IgD-negative memory B cell (primary cell): ENCODE data around the gene HINT3. TPM values are rescaled to one million over a fixed set of nuclear protein-coding genes. Genes with fewer than 3 reads are reported as not detected.
"Not testable (repeated sequence)": the region's sequence is repeated elsewhere in the genome, so short reads cannot be mapped to it uniquely, and the experiment has no call there.

Experiments
- H3K27ac Mint-ChIP-seq, 3 donors: one replicate each; pipeline ENCODE4 v1.8.0; 2020 to 2022; ENCODE audit warnings: mild to moderate bottlenecking in 3 of 3, mixed read lengths in 3 of 3, moderate library complexity in 1 of 3
- H3K27me3 Mint-ChIP-seq: one replicate; pipeline ENCODE4 v1.8.0; 2021; ENCODE audit warnings: mixed read lengths
- H3K36me3 Mint-ChIP-seq: one replicate; pipeline ENCODE4 v1.8.0; 2020; ENCODE audit warnings: mild to moderate bottlenecking, mixed read lengths
- H3K4me1 Mint-ChIP-seq, 3 donors: one replicate each; pipeline ENCODE4 v1.8.0; 2020 to 2022; ENCODE audit warnings: mixed read lengths in 3 of 3, mild to moderate bottlenecking in 1 of 3
- H3K4me3 Mint-ChIP-seq, 4 donors: one replicate each; pipeline ENCODE4 v1.8.0; 2020 to 2022; ENCODE audit warnings: mild to moderate bottlenecking in 4 of 4, mixed read lengths in 4 of 4, moderate library complexity in 3 of 4
- H3K9me3 Mint-ChIP-seq, 3 donors: one replicate each; pipeline ENCODE4 v1.8.0; 2020 to 2021; ENCODE audit warnings: mixed read lengths in 3 of 3, mild to moderate bottlenecking in 1 of 3
- polyA plus RNA-seq: library from polyadenylated mRNA; unstranded; fragments of 300-500 nt; fragmentation: Illumina TruSeq; gene quantifications from one replicate; pipeline ENCODE4 v1.2.3, GENCODE V29; 2021

The HINT3 gene
- polyA plus RNA-seq, result 13.3 TPM

GRCh38 chr6:125956506-125957390, at the start of gene HINT3:
TSS of gene HINT3 (plus strand) at chr6:125956770. CDS start at chr6:125956978, 208 bp downstream.
- H3K27ac Mint-ChIP-seq, result no peak within 1 kb of the TSS
- H3K4me3 Mint-ChIP-seq, result no peak within 1 kb of the TSS
- no peaks in the 10 kb centered on the region for H3K36me3 Mint-ChIP-seq

GRCh38 chr6:125910527-125910926, 46.0 kb upstream of the HINT3 start:
- Mint-ChIP-seq H3K4me3 (no peak overlapping the region), H3K4me1 (peaks cover 2 to 4% (median 2%) of the 10 kb centered on the region in 3 donors), H3K27me3 (no peaks in the 10 kb centered on the region), H3K9me3 (no peaks in the 10 kb centered on the region), H3K36me3 (peaks cover 12% of the 10 kb centered on the region), H3K27ac (no peak overlapping the region)

More at GRCh38 chr6:125956506-125957390, at the start of gene HINT3:
- peaks cover 3 to 14% (median 4%) of the 10 kb centered on the region in 3 donors for H3K4me1 Mint-ChIP-seq
- H3K9me3 Mint-ChIP-seq, result no peaks in the 10 kb centered on the region
- H3K27me3 Mint-ChIP-seq, result peaks cover 1% of the 10 kb centered on the region

GRCh38 chr6:125911051-125911451, 45.5 kb upstream of the HINT3 start:
- H3K9me3 Mint-ChIP-seq, H3K27me3 Mint-ChIP-seq, H3K4me3 Mint-ChIP-seq, H3K4me1 Mint-ChIP-seq, H3K27ac Mint-ChIP-seq: not testable (repeated sequence)
- peaks cover 12% of the 10 kb centered on the region for H3K36me3 Mint-ChIP-seq

GRCh38 chr6:125912430-125912829, 44.1 kb upstream of the HINT3 start:
- H3K27me3 Mint-ChIP-seq, result not testable (repeated sequence)

GRCh38 chr6:125913145-125913544, 43.4 kb upstream of the HINT3 start:
- Mint-ChIP-seq H3K27me3 (no peaks in the 10 kb centered on the region), H3K27ac (no peak overlapping the region), H3K4me3 (no peak overlapping the region), H3K4me1 (peaks cover 0 to 10% (median 8%) of the 10 kb centered on the region in 3 donors), H3K36me3 (peaks cover 6% of the 10 kb centered on the region), H3K9me3 (no peaks in the 10 kb centered on the region)

More at GRCh38 chr6:125912430-125912829, 44.1 kb upstream of the HINT3 start:
- not testable (repeated sequence) for H3K4me1 Mint-ChIP-seq, H3K27ac Mint-ChIP-seq, H3K4me3 Mint-ChIP-seq, H3K9me3 Mint-ChIP-seq, H3K36me3 Mint-ChIP-seq

GRCh38 chr6:125913864-125914351, 42.7 kb upstream of the HINT3 start:
- H3K27me3 Mint-ChIP-seq, result no peaks in the 10 kb centered on the region
- no peaks in the 10 kb centered on the region for H3K9me3 Mint-ChIP-seq
- peaks cover 6% of the 10 kb centered on the region for H3K36me3 Mint-ChIP-seq
- peaks cover 7 to 18% (median 14%) of the 10 kb centered on the region in 3 donors for H3K4me1 Mint-ChIP-seq
- H3K27ac Mint-ChIP-seq, result no peak overlapping the region
- no peak overlapping the region for H3K4me3 Mint-ChIP-seq

GRCh38 chr6:125918230-125918629, 38.3 kb upstream of the HINT3 start:
- H3K27me3 Mint-ChIP-seq, result no peaks in the 10 kb centered on the region
- peaks cover 15 to 23% (median 20%) of the 10 kb centered on the region in 3 donors for H3K4me1 Mint-ChIP-seq
- no peaks in the 10 kb centered on the region for H3K9me3 Mint-ChIP-seq
- peaks cover 8% of the 10 kb centered on the region for H3K36me3 Mint-ChIP-seq
- H3K27ac Mint-ChIP-seq, result peak overlapping the region; percentile 37 to 94 (median 89)
- H3K4me3 Mint-ChIP-seq, result peak overlapping the region in 2 of 4 donors; percentile 81 to 85

- peak overlapping the region in 3 of 4 donors; percentile 2 to 85 (median 81) for H3K4me3 Mint-ChIP-seq
- H3K36me3 Mint-ChIP-seq, result peaks cover 7% of the 10 kb centered on the region
- H3K9me3 Mint-ChIP-seq, result no peaks in the 10 kb centered on the region
- H3K27me3 Mint-ChIP-seq, result no peaks in the 10 kb centered on the region
- peak overlapping the region; percentile 37 to 94 (median 89) for H3K27ac Mint-ChIP-seq
- peaks cover 15 to 23% (median 20%) of the 10 kb centered on the region in 3 donors for H3K4me1 Mint-ChIP-seq
These were observed 37.6 kb upstream of the HINT3 start for GRCh38 chr6:125918681-125919566.

GRCh38 chr6:125919618-125920017, 37.0 kb upstream of the HINT3 start:
- peak overlapping the region in 1 of 4 donors; percentile 85 for H3K4me3 Mint-ChIP-seq
- peak overlapping the region in 2 of 3 donors; percentile 89 to 94 for H3K27ac Mint-ChIP-seq
- peaks cover 15 to 23% (median 20%) of the 10 kb centered on the region in 3 donors for H3K4me1 Mint-ChIP-seq
- no peaks in the 10 kb centered on the region for H3K9me3 Mint-ChIP-seq
- H3K27me3 Mint-ChIP-seq, result no peaks in the 10 kb centered on the region
- H3K36me3 Mint-ChIP-seq, result peaks cover 7% of the 10 kb centered on the region

GRCh38 chr6:125922322-125922860, 34.2 kb upstream of the HINT3 start:
- H3K4me3 Mint-ChIP-seq, result no peak overlapping the region

GRCh38 chr6:125923366-125923877, 33.1 kb upstream of the HINT3 start:
- no peaks in the 10 kb centered on the region for H3K9me3 Mint-ChIP-seq
- H3K4me3 Mint-ChIP-seq, result no peak overlapping the region
- H3K27me3 Mint-ChIP-seq, result no peaks in the 10 kb centered on the region
- H3K4me1 Mint-ChIP-seq, result peaks cover 15 to 20% (median 19%) of the 10 kb centered on the region in 3 donors
- H3K27ac Mint-ChIP-seq, result no peak overlapping the region
- H3K36me3 Mint-ChIP-seq, result peaks cover 9% of the 10 kb centered on the region

More at GRCh38 chr6:125922322-125922860, 34.2 kb upstream of the HINT3 start:
- Mint-ChIP-seq H3K36me3 (peaks cover 7% of the 10 kb centered on the region), H3K9me3 (no peaks in the 10 kb centered on the region), H3K27me3 (no peaks in the 10 kb centered on the region), H3K4me1 (peaks cover 17 to 20% (median 20%) of the 10 kb centered on the region in 3 donors), H3K27ac (no peak overlapping the region)

GRCh38 chr6:125924169-125924568, 32.4 kb upstream of the HINT3 start:
- peaks cover 9% of the 10 kb centered on the region for H3K36me3 Mint-ChIP-seq

GRCh38 chr6:125924697-125925358, 31.7 kb upstream of the HINT3 start:
- Mint-ChIP-seq H3K27me3 (no peaks in the 10 kb centered on the region), H3K36me3 (peaks cover 9% of the 10 kb centered on the region), H3K4me3 (no peak overlapping the region), H3K27ac (no peak overlapping the region), H3K4me1 (peaks cover 5 to 10% (median 7%) of the 10 kb centered on the region in 3 donors), H3K9me3 (no peaks in the 10 kb centered on the region)

More at GRCh38 chr6:125924169-125924568, 32.4 kb upstream of the HINT3 start:
- peaks cover 8 to 13% (median 11%) of the 10 kb centered on the region in 3 donors for H3K4me1 Mint-ChIP-seq
- H3K9me3 Mint-ChIP-seq, result no peaks in the 10 kb centered on the region
- no peak overlapping the region for H3K4me3 Mint-ChIP-seq
- H3K27ac Mint-ChIP-seq, result no peak overlapping the region
- no peaks in the 10 kb centered on the region for H3K27me3 Mint-ChIP-seq

GRCh38 chr6:125926711-125927110, 29.9 kb upstream of the HINT3 start:
- no peak overlapping the region for H3K27ac Mint-ChIP-seq
- H3K4me3 Mint-ChIP-seq, result no peak overlapping the region
- H3K27me3 Mint-ChIP-seq, result no peaks in the 10 kb centered on the region
- H3K4me1 Mint-ChIP-seq, result peaks cover 3 to 6% (median 5%) of the 10 kb centered on the region in 3 donors
- H3K9me3 Mint-ChIP-seq, result no peaks in the 10 kb centered on the region
- peaks cover 17% of the 10 kb centered on the region for H3K36me3 Mint-ChIP-seq
